LNCaP clone FGC (cell line): Measurements from ENCODE around the gene MED23.

ENCODE experiments used
- DNase-seq: peaks from one replicate; pipeline ENCODE4 v3.0.0-alpha.2; 2011; ENCODE audit warnings: low read depth
- H3K4me3 ChIP-seq: 2 replicates; pipeline ENCODE4 v1.5.1; 2011; ENCODE audit warnings: mild to moderate bottlenecking, low read depth, low read length, control low read depth
- CTCF ChIP-seq: IDR thresholded peaks from 2 replicates; pipeline ENCODE4 v1.5.1; 2012; ENCODE audit warnings: mild to moderate bottlenecking; ENCODE audit not compliant: control insufficient read depth, insufficient read depth; ENCODE audit errors: extremely low read depth

The MED23 gene

DNA sequence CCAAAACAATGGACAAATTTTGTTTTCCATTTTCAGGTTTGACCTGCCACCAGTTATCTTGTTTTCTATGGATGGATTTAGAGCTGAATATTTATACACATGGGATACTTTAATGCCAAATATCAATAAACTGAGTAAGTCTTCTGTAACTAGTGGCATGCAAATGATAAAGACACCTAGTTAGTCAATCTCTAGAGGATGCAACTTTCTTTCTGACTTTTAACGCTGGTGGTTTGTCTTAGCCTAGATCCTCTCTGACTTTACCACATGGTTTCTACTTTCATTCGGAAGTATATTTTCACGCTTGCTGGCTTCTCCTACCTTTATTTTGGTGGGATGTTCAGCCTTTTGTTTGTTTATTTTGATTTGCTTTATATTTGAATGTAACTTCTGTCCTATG, 30.2 kb upstream of the MED23 start:
- H3K4me3 ChIP-seq, result no peak overlapping the region
- TF ChIP-seq CTCF, result no peak
- no peak for DNase-seq

DNA sequence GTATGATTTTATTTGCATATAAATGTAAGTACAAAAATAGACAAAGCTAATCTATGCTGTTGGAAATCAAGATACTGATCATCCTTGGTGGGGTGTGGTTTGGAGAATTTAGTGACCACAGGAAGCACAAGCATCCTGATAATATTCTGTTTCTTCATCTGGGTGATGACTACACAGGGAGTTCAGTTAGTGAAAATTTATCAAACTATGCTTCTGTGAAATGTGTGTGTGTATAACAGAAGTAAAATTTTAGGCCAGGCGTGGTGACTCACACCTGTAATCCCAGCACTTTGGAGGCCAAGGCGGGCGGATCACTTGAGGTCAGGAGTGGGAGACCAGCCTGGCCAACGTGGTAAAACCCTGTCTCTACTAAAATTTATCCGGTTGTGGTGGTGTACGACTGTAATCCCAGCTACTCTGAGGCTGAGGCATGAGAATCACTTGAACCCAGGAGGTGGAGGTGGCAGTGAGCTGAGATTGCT, 29.6 kb upstream of the MED23 start:
- TF ChIP-seq CTCF, result no peak
- no peak for DNase-seq
- H3K4me3 ChIP-seq, result no peak overlapping the region

GRCh38 chr6:131657222-131657621, 29.2 kb upstream of the MED23 start:
- no peak overlapping the region for H3K4me3 ChIP-seq
- DNase-seq, result no peak
- no peak for TF ChIP-seq CTCF

DNA sequence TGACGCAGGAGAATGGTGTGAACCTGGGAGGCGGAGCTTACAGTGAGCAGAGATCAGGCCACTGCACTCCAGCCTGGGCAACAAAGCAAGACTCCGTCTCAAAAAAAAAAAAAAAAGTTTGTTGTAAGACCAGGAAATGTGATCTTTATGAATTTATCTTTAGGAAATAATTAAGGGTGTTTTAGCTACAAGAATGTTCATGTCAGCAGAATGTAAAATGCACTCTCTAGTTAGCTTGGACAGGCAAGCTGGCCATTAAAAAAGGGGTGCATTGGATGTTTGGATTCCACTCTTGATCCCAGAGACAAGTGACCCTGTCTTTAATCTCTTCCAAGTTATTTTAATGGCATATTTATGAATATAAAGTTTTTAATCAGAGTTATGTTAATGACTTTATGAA, 28.6 kb upstream of the MED23 start:
- no peak for DNase-seq
- TF ChIP-seq CTCF, result no peak
- H3K4me3 ChIP-seq, result no peak overlapping the region

GRCh38 chr6:131655951-131656350, 27.9 kb upstream of the MED23 start:
- DNase-seq, result no peak
- H3K4me3 ChIP-seq, result no peak overlapping the region
- TF ChIP-seq CTCF, result no peak

DNA sequence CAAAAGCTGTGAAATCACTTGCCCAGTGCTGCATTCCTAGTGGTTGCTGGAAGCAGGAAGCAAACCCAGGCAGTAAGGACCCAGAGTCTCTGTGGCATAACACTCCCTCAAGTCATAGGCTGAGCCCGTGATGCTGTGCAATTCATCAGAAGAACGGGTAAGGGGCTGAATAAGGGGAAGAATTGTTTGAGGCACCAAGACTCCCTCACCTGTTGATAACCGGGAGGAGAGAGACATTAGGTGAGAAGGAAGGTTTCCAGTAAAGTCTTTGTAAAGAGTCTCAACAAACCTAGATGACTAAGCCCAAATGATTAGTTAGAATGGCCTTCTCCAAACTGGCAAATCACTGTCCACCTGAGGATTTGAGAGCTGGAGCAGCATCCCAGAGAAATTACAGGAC, 27.3 kb upstream of the MED23 start:
- no peak overlapping the region for H3K4me3 ChIP-seq
- TF ChIP-seq CTCF, result no peak
- no peak for DNase-seq

DNA sequence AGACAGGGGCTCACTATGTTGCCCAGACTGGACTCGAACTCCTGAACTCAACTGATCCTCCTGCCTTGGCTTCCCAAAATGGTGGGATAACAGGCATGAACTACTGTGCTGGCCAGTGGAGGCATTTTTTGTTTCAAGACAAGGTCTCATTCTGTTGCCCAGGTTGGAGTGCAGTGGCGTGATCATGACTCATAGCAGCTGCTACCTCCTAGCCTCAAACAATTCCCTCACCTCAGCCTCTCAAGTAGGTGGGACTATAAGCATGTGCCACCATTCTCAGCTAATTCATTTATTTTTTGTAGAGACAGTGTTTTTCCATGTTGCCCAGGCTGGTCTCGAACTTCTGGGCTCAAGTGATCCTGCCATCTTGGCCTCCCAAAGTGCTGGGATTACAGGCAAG, 26.3 kb upstream of the MED23 start:
- no peak overlapping the region for H3K4me3 ChIP-seq
- DNase-seq, result no peak
- no peak for TF ChIP-seq CTCF
